K562 (cell line): ENCODE measurements around the gene ABCA10. TPM values are rescaled to one million over a fixed set of nuclear protein-coding genes. Genes with fewer than 3 reads are reported as not detected.

Experiments
- ARID4B ChIP-seq: sonication (generic); formaldehyde crosslinking; IDR thresholded peaks from 2 replicates; pipeline ENCODE4 v1.8.0; 2022; ENCODE audit warnings: mild to moderate bottlenecking, missing genetic modification reagents
- CBX2 ChIP-seq: fragments of 200-600 bp; sonication (generic); IDR thresholded peaks from one replicate; pipeline ENCODE4 v1.6.1; 2012; ENCODE audit warnings: mild to moderate bottlenecking, low read length, inconsistent platforms; ENCODE audit not compliant: insufficient read depth, poor library complexity, severe bottlenecking
- CEBPG ChIP-seq, 3 experiments: fragments of 200-800 bp in 1 of 3; sonication (Bioruptor generic) in 1 of 3; sonication (generic) in 1 of 3; formaldehyde crosslinking in 1 of 3; IDR thresholded peaks in 2 of 3; conservative IDR thresholded peaks in 1 of 3; 2 replicates each; pipeline versions ENCODE4 v1.6.1 to v1.8.0; 2016 to 2022; ENCODE audit warnings: missing compliant biosample characterization in 2 of 3, missing genetic modification characterization in 2 of 3, mild to moderate bottlenecking in 1 of 3, missing genetic modification reagents in 1 of 3
- E2F3 ChIP-seq: fragments of 250-450 bp; sonication (Bioruptor Pico); IDR thresholded peaks from 2 replicates; pipeline ENCODE4 v1.4.0; 2020; ENCODE audit warnings: mild to moderate bottlenecking
- HDGF ChIP-seq: fragments of 450-650 bp; IDR thresholded peaks from 2 replicates; pipeline ENCODE4 v1.6.1; 2016
- HNRNPH1 ChIP-seq: fragments of 200-400 bp; formaldehyde crosslinking; optimal IDR thresholded peaks from 2 replicates; pipeline ENCODE3; 2017; ENCODE audit warnings: low read depth, mild to moderate bottlenecking, low read length, moderate library complexity
- HNRNPK ChIP-seq: fragments of 200-400 bp; formaldehyde crosslinking; IDR thresholded peaks from one replicate; pipeline ENCODE4 v1.6.1; 2018; ENCODE audit warnings: mild to moderate bottlenecking, low read depth, low read length; ENCODE audit not compliant: poor library complexity, severe bottlenecking
- KLF1 ChIP-seq: fragments of 450-650 bp; IDR thresholded peaks from 2 replicates; pipeline ENCODE4 v1.6.1; 2016; ENCODE audit warnings: missing genetic modification characterization, missing compliant biosample characterization
- MNT ChIP-seq, 2 experiments: fragments of 450-650 bp; conservative IDR thresholded peaks; 2 replicates each; pipeline ENCODE4 v1.6.1; 2017; ENCODE audit warnings: mild to moderate bottlenecking in 2 of 2, moderate library complexity in 2 of 2
- NR2C1 ChIP-seq, 2 experiments: fragments of 450-650 bp; IDR thresholded peaks; 2 replicates each; pipeline ENCODE4 v1.6.1; 2017; ENCODE audit warnings: mild to moderate bottlenecking in 2 of 2, antibody characterized with exemption in 1 of 2, inconsistent platforms in 1 of 2, missing compliant biosample characterization in 1 of 2, missing genetic modification characterization in 1 of 2
- PCBP1 ChIP-seq: fragments of 200-400 bp; formaldehyde crosslinking; IDR thresholded peaks from 2 replicates; pipeline ENCODE4 v1.6.1; 2018; ENCODE audit warnings: mild to moderate bottlenecking, low read depth, low read length; ENCODE audit not compliant: poor library complexity, severe bottlenecking
- SIRT6 ChIP-seq: IDR thresholded peaks from one replicate; pipeline ENCODE4 v1.6.1; 2012; ENCODE audit warnings: low read depth, mild to moderate bottlenecking, control low read depth, inconsistent platforms, low read length, moderate library complexity
- SMARCA4 ChIP-seq: fragments of 450-650 bp; IDR thresholded peaks from 2 replicates; pipeline ENCODE4 v1.6.1; 2016
- SMARCE1 ChIP-seq: fragments of 450-650 bp; IDR thresholded peaks from 2 replicates; pipeline ENCODE4 v1.7.1; 2016; ENCODE audit warnings: mild to moderate bottlenecking
- ZBTB26 ChIP-seq: fragments of 450-650 bp; formaldehyde crosslinking; IDR thresholded peaks from 2 replicates; pipeline ENCODE4 v1.4.0; 2022; ENCODE audit warnings: missing genetic modification characterization
- ZEB2 ChIP-seq: fragments of 450-650 bp; IDR thresholded peaks from 2 replicates; pipeline ENCODE4 v1.6.1; 2016
- ZFX ChIP-seq: sonication (generic); formaldehyde crosslinking; IDR thresholded peaks from 2 replicates; pipeline ENCODE4 v1.8.0; 2022; ENCODE audit warnings: mild to moderate bottlenecking, missing genetic modification reagents, moderate library complexity
- ZNF124 ChIP-seq: sonication (generic); formaldehyde crosslinking; IDR thresholded peaks from 2 replicates; pipeline ENCODE4 v1.8.1; 2022; ENCODE audit warnings: missing genetic modification reagents
- ZNF316 ChIP-seq: fragments of 450-650 bp; IDR thresholded peaks from 2 replicates; pipeline ENCODE4 v1.6.1; 2016
- ZNF740 ChIP-seq, 3 experiments: fragments of 200-800 bp in 1 of 3; sonication (Bioruptor generic) in 1 of 3; sonication (generic) in 1 of 3; formaldehyde crosslinking in 1 of 3; IDR thresholded peaks; 2 replicates each; pipeline versions ENCODE4 v1.6.1 to v1.8.0; 2016 to 2022; ENCODE audit warnings: mild to moderate bottlenecking in 2 of 3, missing compliant biosample characterization in 2 of 3, missing genetic modification characterization in 2 of 3, missing genetic modification reagents in 1 of 3
- polyA plus RNA-seq, 8 experiments: library from polyadenylated mRNA; depleted of rRNA in 4 of 8; stranded (reverse) in 5 of 8; unstranded in 3 of 8; fragments of >200 nt; fragmentation: Nextera tagmentation in 2 of 8; fragmentation: Illumina TruSeq in 1 of 8; extraction: Ambion mirVana in 2 of 8; extraction: Trizol in 1 of 8; gene quantifications; 2 replicates each; pipeline versions ENCODE4 v1.2.1 to v1.2.3, GENCODE V29; 2011 to 2014; ENCODE audit warnings: inconsistent platforms in 1 of 8, missing spikeins in 1 of 8
- total RNA-seq, 7 experiments: library from RNA; depleted of rRNA in 6 of 7; stranded (reverse); fragments of >200 nt in 6 of 7; fragmentation: Illumina TruSeq in 2 of 7; extraction: Trizol in 2 of 7; gene quantifications; 2 replicates each; pipeline versions ENCODE4 v1.2.1 to v1.2.3, GENCODE V29; 2011 to 2021; ENCODE audit warnings: low replicate concordance in 1 of 7

ABCA10 gene
- total and polyA plus RNA-seq, 9 of the 15 experiments (the other 6 are each of a cell fraction or from before 2014, with no cell fraction given), result 0.04 to 0.45 (median 0.15) TPM; not detected in 1

GRCh38 chr17:69170377-69170776, 58.2 kb downstream of the ABCA10 start (continued):
- no peak for TF ChIP-seq ARID4B (CRISPR knock-in tag)
- TF ChIP-seq HNRNPH1, result no peak
- no peak for TF ChIP-seq PCBP1
- TF ChIP-seq ZNF740 (CRISPR knock-in tag; IDR thresholded peaks at IDR 0.05), result no peak
- no peak for TF ChIP-seq ZNF740 (tag; IDR thresholded peaks at IDR 0.05)
- no peak for TF ChIP-seq SIRT6
- TF ChIP-seq ZNF316, result no peak
- TF ChIP-seq ZBTB26, result no peak
- TF ChIP-seq SMARCE1, result peak; percentile 67
- TF ChIP-seq SMARCA4, result peak; percentile 66; the same call in 1 of the 2 replicates
- TF ChIP-seq ZFX (CRISPR knock-in tag), result no peak
- TF ChIP-seq CEBPG (CRISPR knock-in tag; IDR thresholded peaks at IDR 0.05), result no peak
- TF ChIP-seq CEBPG (tag; conservative IDR thresholded peaks at IDR 0.05 in 1 of 2, IDR thresholded peaks at IDR 0.05 in 1 of 2), result peak in 1 of 2 experiments; percentile 76; a peak in 2 of 4 replicates
- TF ChIP-seq HDGF, result no peak
- TF ChIP-seq KLF1 (tag), result no peak
- TF ChIP-seq CBX2, result no peak
- no peak for TF ChIP-seq HNRNPK
- TF ChIP-seq E2F3 (CRISPR knock-in tag), result no peak
- no peak for TF ChIP-seq ZEB2
- TF ChIP-seq NR2C1 (IDR thresholded peaks at IDR 0.05), result no peak
- TF ChIP-seq NR2C1 (tag; IDR thresholded peaks at IDR 0.05), result no peak
- no peak for TF ChIP-seq ZNF124 (CRISPR knock-in tag)
- no peak for TF ChIP-seq MNT (conservative IDR thresholded peaks at IDR 0.05)
